ENCODE results near the gene GALNT13.

The GALNT13 gene

GRCh38 chr2:154130821-154131220 lies 259.1 kb downstream of the GALNT13 start:
- no peak for DNase-seq (ENCODE audit: low read depth)

- DNase-seq (ENCODE audit: low read depth), result no peak
Measured at GRCh38 chr2:154132827-154133226, 261.1 kb downstream of the GALNT13 start.

- DNase-seq (ENCODE audit: low read depth), result no peak
Measured at GRCh38 chr2:154133823-154134222, 262.1 kb downstream of the GALNT13 start.

- no peak for DNase-seq (ENCODE audit: low read depth)
Measured at GRCh38 chr2:154140249-154141025, 268.7 kb downstream of the GALNT13 start.

DNA sequence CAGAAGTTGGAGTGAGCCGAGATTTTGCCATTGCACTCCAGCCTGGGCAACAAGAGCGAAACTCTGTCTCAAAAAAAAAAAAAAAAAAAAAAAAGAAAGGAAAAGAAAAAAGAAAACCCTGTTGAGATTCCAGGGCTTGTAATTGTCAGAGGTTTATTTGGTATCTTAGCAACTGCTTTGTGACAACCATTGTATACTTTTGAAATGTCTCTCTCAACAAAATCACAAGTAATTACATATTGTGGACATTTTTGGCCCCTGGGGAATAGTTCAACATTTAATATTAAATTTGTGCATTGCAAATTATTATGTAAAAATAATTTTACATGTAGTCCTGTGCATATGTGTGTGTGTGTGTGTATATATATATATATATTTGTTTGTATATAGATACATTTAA lies 270.8 kb downstream of the GALNT13 start:
- no peak for DNase-seq (ENCODE audit: low read depth)

- no peak for DNase-seq (ENCODE audit: low read depth)
Measured at GRCh38 chr2:154143105-154143504, 271.4 kb downstream of the GALNT13 start.

DNA sequence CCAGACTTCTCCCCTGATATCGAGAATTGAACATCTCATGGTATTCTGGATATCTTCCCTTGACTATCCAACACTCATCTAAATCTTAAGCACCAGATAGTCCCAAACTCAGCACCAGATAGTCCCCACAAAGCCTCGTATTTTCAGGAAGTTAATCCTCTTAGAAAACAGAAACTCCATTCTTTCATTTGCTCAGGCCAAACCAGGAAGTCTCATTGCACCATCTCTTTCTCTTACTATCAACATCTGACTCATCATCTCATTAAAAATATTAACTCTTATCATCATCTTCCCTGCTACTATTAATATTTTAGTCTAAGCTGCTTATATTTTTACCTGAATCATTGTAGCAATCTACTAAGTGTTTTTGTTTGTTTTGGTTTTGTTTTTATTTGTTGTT lies 286.4 kb downstream of the GALNT13 start:
- no peak for DNase-seq (ENCODE audit: low read depth)

DNA sequence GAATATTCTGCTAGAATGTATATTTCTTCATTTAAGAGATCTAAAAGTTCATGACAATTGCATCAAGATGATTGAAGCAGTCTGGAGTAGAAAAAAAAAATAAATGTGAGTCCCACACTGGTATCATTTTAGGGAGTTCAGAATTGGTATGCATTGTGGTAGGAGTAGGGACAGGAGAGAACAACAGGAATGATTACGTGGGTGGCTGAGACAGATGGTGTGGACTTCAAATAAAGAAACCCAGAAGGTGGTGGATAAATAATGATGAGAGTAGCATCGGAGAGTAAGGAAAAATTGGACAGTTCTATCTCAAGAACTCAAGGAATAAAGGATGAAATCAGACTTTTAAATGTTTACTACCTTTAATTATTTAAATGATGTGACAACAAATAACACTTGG lies 289.6 kb downstream of the GALNT13 start:
- no peak for DNase-seq (ENCODE audit: low read depth)

- DNase-seq (ENCODE audit: low read depth), result no peak
Measured at GRCh38 chr2:154170400-154170799, 298.7 kb downstream of the GALNT13 start.

DNA sequence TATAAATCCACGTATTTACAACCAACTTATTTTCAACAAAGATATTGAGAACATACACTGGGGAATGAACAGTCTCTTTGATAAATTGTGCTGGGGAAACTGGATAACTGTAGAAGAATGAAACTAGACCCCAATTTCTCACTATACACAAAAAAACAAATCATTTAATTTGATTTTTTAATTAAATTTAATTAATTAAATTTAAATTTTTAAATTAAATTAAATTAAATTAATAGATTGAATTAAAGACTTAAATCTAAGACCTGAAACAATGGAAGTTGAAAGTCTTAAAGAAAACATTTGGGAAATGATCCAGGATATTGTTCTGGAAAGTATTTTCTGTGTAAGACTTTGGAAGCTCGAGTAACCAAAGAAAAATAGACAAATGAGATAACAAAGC lies 301.4 kb downstream of the GALNT13 start:
- no peak for DNase-seq (ENCODE audit: low read depth)

DNA sequence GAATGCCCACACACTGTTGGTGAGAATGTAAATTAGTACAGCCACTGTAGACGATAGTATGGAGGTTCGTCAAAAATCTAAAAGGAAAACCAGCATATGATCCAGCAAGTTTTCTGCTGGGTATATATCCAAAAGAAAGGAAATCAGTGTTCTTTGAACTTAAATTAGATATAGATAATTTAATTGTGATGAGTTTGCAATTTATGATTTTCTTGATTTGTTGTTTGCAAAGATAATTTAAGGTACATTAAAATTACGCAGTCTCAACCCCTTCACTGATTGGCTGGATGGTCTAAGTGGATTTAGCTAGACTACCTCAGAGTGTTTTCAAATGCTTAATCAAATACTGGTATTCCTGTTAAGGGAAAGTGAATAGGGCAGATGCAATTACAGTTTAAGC lies 302.2 kb downstream of the GALNT13 start:
- no peak for DNase-seq (ENCODE audit: low read depth)

- DNase-seq (ENCODE audit: low read depth), result no peak
Measured at GRCh38 chr2:154182008-154182407, 310.3 kb downstream of the GALNT13 start.

DNA sequence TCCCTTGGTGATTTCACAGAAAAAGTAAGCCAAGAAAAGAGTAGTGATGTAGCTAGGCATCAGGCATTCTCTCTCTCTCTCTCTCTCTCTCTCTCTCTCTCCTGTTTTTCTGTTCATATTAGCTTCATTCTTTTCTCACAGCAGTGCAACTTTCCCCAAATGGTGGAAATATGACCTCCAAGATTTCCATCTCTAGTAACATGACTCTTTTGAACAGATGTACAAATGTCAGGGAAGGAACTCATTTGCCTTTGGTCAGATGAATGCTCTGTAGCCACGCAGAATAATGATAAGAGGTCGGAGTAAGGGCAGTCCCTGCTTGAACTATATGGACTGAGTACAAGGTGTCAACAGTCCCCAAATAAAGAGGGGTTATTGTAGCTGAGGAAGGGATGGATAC lies 316.2 kb downstream of the GALNT13 start:
- DNase-seq (ENCODE audit: low read depth), result no peak

- no peak for DNase-seq (ENCODE audit: low read depth)
Measured at GRCh38 chr2:154189953-154190352, 318.2 kb downstream of the GALNT13 start.

- no peak for DNase-seq (ENCODE audit: low read depth)
Measured at GRCh38 chr2:154193246-154193645, 321.5 kb downstream of the GALNT13 start.

GRCh38 chr2:154194909-154195643 lies 323.4 kb downstream of the GALNT13 start:
- no peak for DNase-seq (ENCODE audit: low read depth)

GRCh38 chr2:154195644-154196195 lies 324.0 kb downstream of the GALNT13 start:
- DNase-seq (ENCODE audit: low read depth), result no peak

DNA sequence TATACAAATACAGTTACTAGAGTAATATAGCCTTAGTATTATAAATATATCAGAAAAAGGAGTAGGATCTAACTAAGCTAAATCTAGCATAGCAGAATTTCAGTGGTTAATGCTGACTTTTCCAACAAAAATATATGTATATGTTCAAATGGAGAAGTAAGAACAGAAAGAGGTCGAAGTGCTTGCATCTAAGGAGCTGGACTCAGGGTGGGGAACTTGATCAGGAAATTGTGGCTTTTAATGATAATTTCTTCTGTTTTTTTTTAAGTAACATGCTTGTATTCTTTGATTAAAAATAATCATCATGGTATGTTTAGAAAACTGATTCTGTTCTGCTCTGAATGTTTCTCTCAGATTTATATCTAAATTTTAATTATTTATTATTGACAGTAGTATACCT lies 327.1 kb downstream of the GALNT13 start:
- no peak for DNase-seq (ENCODE audit: low read depth)

DNA sequence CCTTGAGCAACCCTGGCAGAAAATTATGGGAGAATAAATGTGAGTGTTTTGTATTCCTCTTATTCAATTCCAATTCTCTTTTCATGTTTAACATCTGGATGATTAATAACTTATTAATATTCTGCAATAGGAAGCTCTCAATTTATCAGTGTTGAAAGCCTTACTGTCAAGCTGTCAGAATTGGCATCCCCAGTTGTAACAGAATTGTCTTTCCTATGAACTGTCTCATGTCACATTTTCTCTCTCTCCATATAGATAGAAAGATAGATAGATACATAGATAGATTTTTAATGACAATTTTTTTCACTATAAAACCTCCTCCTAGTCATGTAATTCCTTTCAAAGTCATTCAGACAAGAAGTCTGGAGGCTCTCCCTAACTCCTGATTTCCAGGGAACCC lies 331.5 kb downstream of the GALNT13 start:
- DNase-seq (ENCODE audit: low read depth), result no peak

DNA sequence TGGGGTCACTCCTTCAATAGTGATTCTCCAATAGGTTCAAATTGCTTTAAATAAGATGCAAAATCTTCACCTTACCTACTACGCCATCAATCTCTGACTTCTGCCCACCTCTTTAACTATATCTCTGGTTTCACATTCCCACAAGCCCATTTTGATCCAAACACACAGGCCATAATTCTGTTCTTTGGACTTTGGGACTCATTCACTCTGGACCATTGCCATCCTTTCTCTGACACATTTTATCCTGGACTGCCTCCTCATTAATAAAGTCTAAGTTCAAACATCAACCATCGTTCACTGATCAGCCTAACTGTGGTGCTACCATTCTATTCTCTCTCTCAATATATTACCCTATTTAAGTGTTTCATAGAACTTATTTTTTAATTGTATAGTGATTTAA lies 332.2 kb downstream of the GALNT13 start:
- DNase-seq (ENCODE audit: low read depth), result no peak

GRCh38 chr2:154207288-154208047 lies 335.7 kb downstream of the GALNT13 start:
- no peak for DNase-seq (ENCODE audit: low read depth)

GRCh38 chr2:154223726-154224125 lies 352.0 kb downstream of the GALNT13 start:
- DNase-seq (ENCODE audit: low read depth), result no peak

- DNase-seq (ENCODE audit: low read depth), result no peak
Measured at GRCh38 chr2:154226931-154227330, 355.2 kb downstream of the GALNT13 start.
